Mesothelial cell of epicardium (in vitro differentiated cells): ENCODE measurements around the gene NPPB. TPM values are rescaled to one million over a fixed set of nuclear protein-coding genes. Genes with fewer than 3 reads are reported as not detected.

ENCODE experiments used
- DNase-seq, 2 experiments: peaks; one replicate each; pipeline ENCODE4 v3.0.0; 2021; ENCODE audit warnings: low spot score in 2 of 2; ENCODE audit not compliant: unreplicated experiment in 2 of 2
- H3K27ac Mint-ChIP-seq: 2 replicates; pipeline ENCODE4 v1.8.0; 2021; ENCODE audit warnings: mixed read lengths
- H3K27me3 Mint-ChIP-seq: 2 replicates; pipeline ENCODE4 v1.8.0; 2021; ENCODE audit warnings: low read depth, mixed read lengths
- H3K36me3 Mint-ChIP-seq: 2 replicates; pipeline ENCODE4 v1.8.0; 2021; ENCODE audit warnings: mixed read lengths
- H3K4me1 Mint-ChIP-seq: 2 replicates; pipeline ENCODE4 v1.8.0; 2021; ENCODE audit warnings: mixed read lengths
- H3K4me3 Mint-ChIP-seq: 2 replicates; pipeline ENCODE4 v1.8.0; 2021; ENCODE audit warnings: mild to moderate bottlenecking, moderate library complexity, mixed read lengths
- H3K9me3 Mint-ChIP-seq: 2 replicates; pipeline ENCODE4 v1.8.0; 2021; ENCODE audit warnings: mixed read lengths
- total RNA-seq: library from RNA; stranded (reverse); gene quantifications from 3 replicates; pipeline ENCODE4 v1.2.1, GENCODE V29; 2021
- TF ChIP-seq, protein P1 (sequence below): fragments of 200-600 bp; sonication (generic); IDR thresholded peaks from one replicate; pipeline ENCODE4 v1.5.0; 2021; ENCODE audit warnings: antibody characterized with exemption; ENCODE audit not compliant: unreplicated experiment

Gene NPPB
- total RNA-seq, 1 donor from 2014 or later = 1.3 TPM

GRCh38 chr1:11854519-11854918 lies 4.2 kb downstream of the NPPB start:
- DNase-seq = no peak
- TF ChIP-seq, protein P1, sequence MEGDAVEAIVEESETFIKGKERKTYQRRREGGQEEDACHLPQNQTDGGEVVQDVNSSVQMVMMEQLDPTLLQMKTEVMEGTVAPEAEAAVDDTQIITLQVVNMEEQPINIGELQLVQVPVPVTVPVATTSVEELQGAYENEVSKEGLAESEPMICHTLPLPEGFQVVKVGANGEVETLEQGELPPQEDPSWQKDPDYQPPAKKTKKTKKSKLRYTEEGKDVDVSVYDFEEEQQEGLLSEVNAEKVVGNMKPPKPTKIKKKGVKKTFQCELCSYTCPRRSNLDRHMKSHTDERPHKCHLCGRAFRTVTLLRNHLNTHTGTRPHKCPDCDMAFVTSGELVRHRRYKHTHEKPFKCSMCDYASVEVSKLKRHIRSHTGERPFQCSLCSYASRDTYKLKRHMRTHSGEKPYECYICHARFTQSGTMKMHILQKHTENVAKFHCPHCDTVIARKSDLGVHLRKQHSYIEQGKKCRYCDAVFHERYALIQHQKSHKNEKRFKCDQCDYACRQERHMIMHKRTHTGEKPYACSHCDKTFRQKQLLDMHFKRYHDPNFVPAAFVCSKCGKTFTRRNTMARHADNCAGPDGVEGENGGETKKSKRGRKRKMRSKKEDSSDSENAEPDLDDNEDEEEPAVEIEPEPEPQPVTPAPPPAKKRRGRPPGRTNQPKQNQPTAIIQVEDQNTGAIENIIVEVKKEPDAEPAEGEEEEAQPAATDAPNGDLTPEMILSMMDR = no peak
- no peaks in the 10 kb centered on the region for H3K36me3 Mint-ChIP-seq
- peaks cover 3% of the 10 kb centered on the region for H3K4me1 Mint-ChIP-seq
- H3K27me3 Mint-ChIP-seq = peaks cover 46% of the 10 kb centered on the region
- H3K9me3 Mint-ChIP-seq = no peaks in the 10 kb centered on the region
- H3K27ac Mint-ChIP-seq = no peak overlapping the region
- H3K4me3 Mint-ChIP-seq = no peak overlapping the region

- peaks cover 8% of the 10 kb centered on the region for H3K36me3 Mint-ChIP-seq
- H3K4me1 Mint-ChIP-seq = no peaks in the 10 kb centered on the region
- no peak overlapping the region for H3K27ac Mint-ChIP-seq
- TF ChIP-seq, protein P1 = no peak
- no peak for DNase-seq
- H3K27me3 Mint-ChIP-seq = peaks cover 12% of the 10 kb centered on the region
- H3K4me3 Mint-ChIP-seq = no peak overlapping the region
- no peaks in the 10 kb centered on the region for H3K9me3 Mint-ChIP-seq
These were observed 7.6 kb downstream of the NPPB start for GRCh38 chr1:11851180-11851579.

DNA sequence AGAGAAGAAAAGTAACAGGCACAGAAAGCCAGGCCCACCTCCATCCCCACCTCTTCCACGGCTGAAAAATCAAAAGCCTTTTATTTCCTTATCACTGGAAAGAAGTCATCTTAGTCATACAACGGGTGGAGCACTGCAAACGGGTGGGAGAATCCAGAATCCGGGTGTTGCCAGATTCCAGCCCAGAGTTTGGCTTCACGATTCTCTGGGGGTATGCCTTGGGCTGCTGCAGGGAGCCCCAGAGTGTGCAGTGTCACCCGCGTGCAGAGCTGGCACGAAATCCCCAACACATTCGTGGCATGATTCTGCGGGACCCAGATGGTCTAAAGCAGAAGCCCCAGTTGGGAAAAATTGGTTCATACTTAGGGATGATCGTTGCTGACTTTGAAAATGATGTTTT lies 8.6 kb downstream of the NPPB start:
- no peak overlapping the region for H3K27ac Mint-ChIP-seq
- no peaks in the 10 kb centered on the region for H3K9me3 Mint-ChIP-seq
- H3K4me1 Mint-ChIP-seq = no peaks in the 10 kb centered on the region
- DNase-seq = no peak
- H3K4me3 Mint-ChIP-seq = no peak overlapping the region
- peaks cover 12% of the 10 kb centered on the region for H3K27me3 Mint-ChIP-seq
- peaks cover 12% of the 10 kb centered on the region for H3K36me3 Mint-ChIP-seq
- TF ChIP-seq, protein P1 = no peak

GRCh38 chr1:11848373-11848700 lies 10.4 kb downstream of the NPPB start:
- H3K27ac Mint-ChIP-seq = no peak overlapping the region
- TF ChIP-seq, protein P1 = no peak
- H3K27me3 Mint-ChIP-seq = peaks cover 7% of the 10 kb centered on the region
- no peaks in the 10 kb centered on the region for H3K4me1 Mint-ChIP-seq
- H3K36me3 Mint-ChIP-seq = peaks cover 20% of the 10 kb centered on the region
- H3K4me3 Mint-ChIP-seq = no peak overlapping the region
- DNase-seq = no peak
- no peaks in the 10 kb centered on the region for H3K9me3 Mint-ChIP-seq

DNA sequence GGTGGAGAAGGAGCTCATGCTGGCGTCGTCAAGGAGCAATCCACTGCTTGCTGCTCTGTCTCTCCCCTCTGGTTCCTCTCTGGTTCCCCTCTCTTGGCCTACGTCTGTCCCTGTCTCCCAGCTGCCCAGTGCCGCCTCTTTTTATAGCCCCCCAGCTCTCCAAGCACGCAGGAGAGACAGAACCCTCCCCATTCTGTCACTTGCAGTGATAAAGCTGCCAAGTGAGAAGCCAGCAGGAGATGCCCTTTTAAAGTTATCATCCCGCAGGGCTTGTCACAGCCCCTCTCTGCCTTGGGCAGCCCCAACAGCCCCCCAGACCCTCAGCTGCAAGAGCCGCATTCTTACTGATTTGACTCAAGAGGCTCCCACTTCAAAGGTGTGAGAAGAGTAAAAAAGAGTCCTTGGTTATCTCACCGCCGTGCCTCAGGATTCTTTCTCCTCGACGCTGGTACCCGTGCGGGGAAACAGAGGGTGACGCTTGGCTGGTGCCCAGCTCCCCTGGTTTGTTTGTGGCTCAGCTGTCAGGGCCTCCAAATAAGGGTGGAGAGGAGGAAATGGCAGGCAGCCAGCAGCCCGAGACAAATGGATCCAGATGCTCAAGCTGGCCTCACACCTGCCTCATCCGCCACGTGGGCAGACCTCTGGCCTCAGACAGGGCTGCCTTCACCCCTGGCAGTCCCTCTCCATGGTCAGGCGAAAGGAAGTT lies 10.9 kb downstream of the NPPB start, which contains the start of gene NPPA:
NPPA (minus strand) TSS at position 117 of the 706 bp plus-strand sequence; CDS start at position 18, 99 bp downstream.
- no peak for DNase-seq
- Mint-ChIP-seq H3K4me3 (no peak within 1 kb of the TSS), H3K4me1 (no peaks in the 10 kb centered on the region), H3K27ac (no peak within 1 kb of the TSS), H3K36me3 (peaks cover 20% of the 10 kb centered on the region), H3K27me3 (peaks cover 3% of the 10 kb centered on the region), H3K9me3 (no peaks in the 10 kb centered on the region)
- TF ChIP-seq, protein P1 = no peak
